HG03469 (cell line): Measurements from ENCODE around the gene ZDHHC14.
"Not testable (repeated sequence)": the region's sequence is repeated elsewhere in the genome, so short reads cannot be mapped to it uniquely, and the experiment has no call there.

Experiments used
- ATAC-seq: cut with Tn5 transposase; IDR thresholded peaks from one replicate; pipeline ENCODE4 v1.9.1; 2021; ENCODE audit warnings: mild to moderate bottlenecking, moderate library complexity, moderate number of reproducible peaks; ENCODE audit not compliant: unreplicated experiment

ZDHHC14 gene

DNA sequence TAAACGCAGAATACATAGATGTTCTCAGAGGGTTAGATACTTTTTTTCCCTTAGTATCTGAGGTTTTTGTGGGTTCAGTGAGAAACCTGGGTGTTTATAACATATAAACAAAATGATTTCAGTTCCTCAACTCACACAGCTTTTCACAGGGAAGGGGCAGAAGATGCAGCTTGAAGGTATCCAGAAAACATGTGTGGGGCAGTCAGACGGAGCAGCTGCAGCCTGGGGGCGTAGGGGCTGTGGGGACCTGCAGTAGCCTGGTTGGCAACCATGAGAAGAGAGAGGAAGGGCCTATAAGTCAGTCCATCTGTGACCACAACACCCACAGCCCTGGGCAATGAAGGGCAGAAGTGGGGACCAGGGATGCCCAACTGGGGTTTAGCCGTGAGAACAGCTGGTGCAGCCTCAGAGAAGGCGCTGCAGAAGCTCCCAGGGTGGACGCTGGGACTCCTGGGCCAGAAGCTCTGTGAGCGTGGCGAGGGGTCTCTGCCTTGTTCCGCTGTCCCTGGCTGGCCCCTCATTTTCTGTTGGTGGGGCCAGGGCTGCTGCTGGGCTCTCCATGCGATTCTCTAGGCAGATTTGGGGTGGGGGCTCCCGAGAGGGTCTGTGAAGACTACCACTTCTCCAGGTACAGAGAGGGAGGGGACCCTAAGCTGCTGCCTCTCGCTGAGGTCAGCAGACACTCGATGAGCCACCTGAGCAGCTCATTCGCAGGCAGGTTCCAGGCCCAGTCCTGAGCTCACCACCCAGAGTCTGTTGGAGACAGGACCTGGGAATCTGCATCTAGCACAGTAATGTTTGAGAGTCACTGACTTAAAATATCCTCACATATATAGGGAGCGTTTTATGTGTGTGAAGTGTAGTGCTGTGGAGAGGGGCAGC is 181.2 kb downstream of the ZDHHC14 start:
- ATAC-seq, result peak; percentile 25

- no peak for ATAC-seq
These were observed 182.0 kb downstream of the ZDHHC14 start for GRCh38 chr6:157562997-157563396.

DNA sequence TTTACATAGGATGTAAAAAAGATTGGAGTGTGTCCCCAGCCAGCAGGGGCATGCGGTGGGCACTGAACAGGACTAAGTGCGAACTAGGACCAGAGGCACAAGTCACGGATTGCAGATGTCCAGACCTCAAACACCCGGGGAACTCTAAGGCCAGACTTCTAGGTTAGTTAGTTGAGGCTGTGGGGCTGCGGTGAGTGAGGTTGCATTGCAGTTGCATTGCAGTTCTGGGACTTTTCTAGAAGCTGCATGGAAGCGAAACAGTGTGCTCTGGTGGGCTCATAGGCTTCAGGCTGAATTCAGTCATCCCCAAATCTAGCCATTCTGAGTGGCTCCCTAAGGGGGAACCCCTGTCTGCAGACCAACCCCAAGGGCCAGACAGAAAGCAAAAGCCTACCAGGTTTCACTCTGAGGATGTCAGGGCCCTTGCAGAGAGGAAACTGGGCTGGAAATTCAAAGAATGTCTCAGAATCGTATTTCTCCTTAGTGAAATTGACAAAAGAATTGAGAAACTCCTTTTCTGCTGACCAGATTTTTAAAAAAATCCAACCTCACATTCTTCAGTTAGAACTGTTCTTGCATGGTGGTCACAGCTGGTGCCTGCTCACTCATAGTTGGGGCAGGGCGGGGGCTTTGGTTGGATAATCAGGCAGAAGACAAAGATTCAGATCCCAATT is 182.8 kb downstream of the ZDHHC14 start:
- ATAC-seq, result peak; percentile 46

DNA sequence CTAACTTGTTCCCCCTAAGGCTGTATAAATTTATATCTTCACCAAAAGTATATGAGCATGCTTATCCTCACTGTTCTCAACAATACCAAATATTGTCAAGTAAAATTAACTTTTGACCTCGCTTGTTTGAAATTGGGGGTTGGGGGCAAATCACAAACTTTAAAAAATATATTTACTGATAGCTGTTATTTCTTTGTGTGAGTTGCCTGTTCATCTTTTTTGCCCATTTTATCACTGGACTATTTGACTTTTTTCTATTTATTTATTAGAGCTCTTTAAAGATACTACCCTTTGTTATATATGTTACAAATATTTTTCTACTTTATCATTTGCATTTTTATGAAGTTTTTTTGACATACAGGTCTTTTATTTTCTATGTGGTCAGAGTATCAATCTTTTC is 187.7 kb downstream of the ZDHHC14 start:
- no peak for ATAC-seq

- ATAC-seq, result no peak
These were observed 188.6 kb downstream of the ZDHHC14 start for GRCh38 chr6:157569543-157569942.

DNA sequence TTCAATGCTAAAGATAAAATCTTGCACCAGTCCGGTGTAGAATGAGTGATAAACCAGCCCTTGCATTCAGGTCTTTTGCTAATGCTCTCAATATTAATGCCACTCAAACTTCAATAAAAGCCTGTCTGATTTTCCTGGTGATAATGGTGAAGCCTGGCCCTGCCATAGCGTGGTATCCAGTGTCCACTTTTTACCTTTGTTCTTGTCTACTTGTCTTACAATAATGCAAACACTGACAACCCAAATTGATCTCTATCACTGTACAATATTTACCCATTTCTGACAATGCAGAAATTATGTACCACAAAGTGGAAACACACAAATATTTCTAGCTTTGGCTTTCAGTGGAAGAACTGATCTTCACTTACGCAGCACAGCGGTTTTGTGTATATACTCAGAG is 189.1 kb downstream of the ZDHHC14 start:
- no peak for ATAC-seq

DNA sequence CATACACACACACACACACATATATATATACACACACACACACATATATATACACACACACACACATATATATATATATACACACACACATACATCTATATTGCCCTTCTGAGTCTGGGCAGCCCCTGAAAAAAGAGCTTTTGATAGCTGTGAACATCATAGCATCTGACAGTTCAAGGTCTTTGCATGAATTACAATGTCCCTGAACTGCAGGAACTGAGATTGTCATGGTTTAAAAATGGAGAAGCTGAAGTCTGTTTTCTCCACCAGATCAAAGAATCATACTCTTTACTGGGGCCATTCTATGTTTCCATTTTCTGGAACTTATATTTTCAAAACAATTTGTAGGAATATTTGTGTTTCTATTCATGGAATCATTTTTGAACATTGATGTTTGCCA is 189.8 kb downstream of the ZDHHC14 start:
- no peak for ATAC-seq

- no peak for ATAC-seq
These were observed 190.3 kb downstream of the ZDHHC14 start for GRCh38 chr6:157571269-157571668.

DNA sequence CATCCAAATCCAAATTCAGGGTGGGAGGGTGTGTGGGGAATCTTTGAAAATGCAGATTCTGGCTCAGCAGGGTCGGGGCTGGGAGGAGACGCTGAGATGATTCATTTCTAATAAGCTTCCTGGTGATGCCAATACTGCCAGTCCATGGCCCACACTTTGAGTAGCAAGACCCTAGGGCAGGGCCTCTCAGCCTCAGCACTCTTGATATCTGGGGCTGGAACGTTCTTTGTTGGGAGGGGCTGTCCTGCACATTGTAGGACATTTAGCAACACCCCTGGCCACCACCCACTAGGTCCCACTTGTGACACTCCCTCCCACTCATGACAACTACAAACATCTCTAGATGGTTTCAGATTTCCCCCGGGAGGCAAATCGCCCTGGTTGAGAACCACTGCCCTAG is 191.0 kb downstream of the ZDHHC14 start:
- no peak for ATAC-seq

DNA sequence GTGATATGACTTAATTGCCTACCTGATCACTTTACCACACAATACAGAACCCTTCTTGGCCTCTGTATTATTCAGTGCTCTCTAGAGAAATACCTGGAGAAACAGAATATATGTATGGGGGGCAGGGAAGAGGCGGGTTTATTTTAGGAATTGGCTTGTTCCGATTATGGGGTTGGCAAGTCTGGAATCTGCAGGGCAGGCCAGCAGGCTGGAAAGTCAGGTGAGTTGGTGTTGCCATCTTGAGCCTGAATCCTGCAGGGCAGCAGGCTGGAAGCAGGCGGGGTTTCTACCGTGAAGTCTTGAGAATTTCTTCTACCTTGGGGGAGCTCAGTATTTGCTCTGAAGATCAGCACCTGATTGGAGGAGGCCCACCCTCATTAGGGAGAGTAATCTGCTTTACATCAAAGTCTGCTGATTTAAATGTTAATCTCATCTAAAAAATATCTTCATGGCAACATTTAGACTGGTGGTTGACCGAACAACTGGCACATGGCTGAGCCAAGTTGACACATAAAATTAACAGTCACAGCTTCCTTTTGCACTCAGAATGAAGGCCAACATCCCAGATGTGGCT is 193.9 kb downstream of the ZDHHC14 start:
- no peak for ATAC-seq

- ATAC-seq, result no peak
These were observed 194.6 kb downstream of the ZDHHC14 start for GRCh38 chr6:157575436-157576145.

- ATAC-seq, result not testable (repeated sequence)
These were observed 196.0 kb downstream of the ZDHHC14 start for GRCh38 chr6:157576991-157577390.

DNA sequence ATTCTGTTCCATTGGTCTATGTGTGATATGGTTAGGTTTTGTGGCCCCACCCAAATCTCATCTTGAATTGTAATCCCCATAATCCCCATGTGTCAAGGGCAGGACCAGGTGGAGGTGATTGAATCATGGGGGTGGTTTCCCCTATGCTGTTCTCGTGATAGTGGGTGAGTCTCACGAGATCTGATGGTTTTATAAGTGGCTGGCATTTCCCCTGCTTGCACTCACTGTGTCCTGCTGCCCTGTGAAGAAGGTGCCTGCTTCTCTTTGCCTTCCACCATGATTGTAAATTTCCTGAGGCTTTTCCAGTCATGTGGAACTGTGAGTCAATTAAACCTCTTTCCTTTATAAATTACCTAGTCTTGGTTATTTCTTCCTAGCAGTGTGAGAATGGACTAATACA is 197.5 kb downstream of the ZDHHC14 start:
- ATAC-seq, result not testable (repeated sequence)

DNA sequence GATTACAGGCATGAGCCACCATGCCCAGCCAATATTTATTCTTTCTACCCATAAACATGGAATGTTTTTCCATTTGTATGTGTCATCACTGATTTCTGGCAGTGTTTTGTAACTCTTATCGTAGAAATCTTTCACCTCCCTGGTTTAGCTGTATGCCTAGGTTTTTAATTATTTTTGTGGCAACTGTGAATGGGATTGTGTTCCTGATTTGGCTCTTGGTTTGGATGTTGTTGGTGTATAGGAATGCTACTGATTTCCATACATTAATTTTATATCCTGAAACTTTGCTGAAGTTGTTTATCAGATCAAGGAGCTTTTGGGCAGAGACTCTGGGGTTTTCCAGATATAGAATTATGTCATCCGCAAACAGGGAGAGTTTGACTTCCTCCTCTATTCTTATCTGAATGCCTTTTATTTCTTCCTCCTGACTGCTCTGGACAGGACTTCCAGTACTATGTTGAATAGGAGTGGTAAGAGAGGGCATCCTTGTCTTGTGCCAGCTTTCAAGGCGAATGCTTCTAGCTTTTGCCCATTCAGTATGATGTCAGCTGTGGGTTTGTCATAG is 198.6 kb downstream of the ZDHHC14 start:
- no peak for ATAC-seq

- no peak for ATAC-seq
These were observed 203.0 kb downstream of the ZDHHC14 start for GRCh38 chr6:157584036-157584435.

DNA sequence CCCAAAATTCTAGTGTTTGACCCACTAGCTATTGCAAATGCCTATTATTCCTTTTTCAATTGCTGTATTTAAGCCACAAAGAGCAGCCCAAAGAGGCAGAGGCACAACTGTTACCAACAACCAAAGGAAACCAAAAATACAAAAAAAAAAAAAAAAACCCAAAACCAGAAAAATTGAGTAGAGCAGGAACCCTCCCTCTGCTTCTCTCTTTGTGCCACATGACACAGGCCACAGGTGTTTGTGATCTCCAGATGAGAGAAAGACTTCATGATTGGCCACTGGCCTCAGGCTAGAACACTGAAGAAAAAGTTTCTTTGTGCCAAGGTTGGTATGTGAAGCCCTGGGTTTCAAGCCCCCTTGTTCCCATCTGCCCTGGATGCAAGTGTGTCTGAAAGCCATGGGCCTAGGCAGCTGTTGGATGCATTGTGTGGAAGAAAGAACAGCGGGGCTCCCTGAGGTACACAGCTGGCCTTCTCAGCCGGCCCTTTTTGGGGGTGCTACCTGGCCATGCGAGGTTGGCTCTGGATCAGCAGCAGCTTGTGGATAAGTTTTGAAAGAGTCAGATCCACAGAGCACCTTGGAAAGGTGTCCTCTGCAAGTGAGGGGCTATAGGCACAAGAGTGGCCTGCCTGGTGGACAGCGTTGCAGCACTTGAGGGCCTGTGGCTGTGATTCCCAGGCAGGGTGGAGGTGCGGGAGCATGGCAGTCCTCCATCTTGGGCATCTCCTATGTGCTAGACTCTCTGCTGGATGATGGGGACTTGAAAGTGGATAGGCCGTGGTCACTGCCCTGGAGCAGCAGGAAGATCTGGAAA is 204.5 kb downstream of the ZDHHC14 start:
- ATAC-seq, result no peak

DNA sequence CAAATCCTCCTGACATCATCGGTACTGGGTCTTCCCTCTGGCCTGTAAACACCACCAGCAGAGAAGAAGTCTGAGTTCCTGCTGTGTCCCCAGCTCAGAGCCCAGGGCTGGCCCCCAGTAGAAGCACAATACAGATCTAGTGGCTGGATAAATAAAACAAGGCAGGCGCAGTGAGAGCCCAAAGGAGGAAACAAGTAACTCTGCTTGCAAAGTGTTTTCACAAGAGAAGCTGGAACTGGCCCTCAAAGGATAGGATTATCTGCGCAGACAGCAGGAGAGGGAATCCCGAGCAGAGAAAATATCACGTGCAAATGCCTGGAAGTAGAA is 205.1 kb downstream of the ZDHHC14 start:
- no peak for ATAC-seq

GRCh38 chr6:157586476-157587126 is 205.6 kb downstream of the ZDHHC14 start:
- no peak for ATAC-seq

DNA sequence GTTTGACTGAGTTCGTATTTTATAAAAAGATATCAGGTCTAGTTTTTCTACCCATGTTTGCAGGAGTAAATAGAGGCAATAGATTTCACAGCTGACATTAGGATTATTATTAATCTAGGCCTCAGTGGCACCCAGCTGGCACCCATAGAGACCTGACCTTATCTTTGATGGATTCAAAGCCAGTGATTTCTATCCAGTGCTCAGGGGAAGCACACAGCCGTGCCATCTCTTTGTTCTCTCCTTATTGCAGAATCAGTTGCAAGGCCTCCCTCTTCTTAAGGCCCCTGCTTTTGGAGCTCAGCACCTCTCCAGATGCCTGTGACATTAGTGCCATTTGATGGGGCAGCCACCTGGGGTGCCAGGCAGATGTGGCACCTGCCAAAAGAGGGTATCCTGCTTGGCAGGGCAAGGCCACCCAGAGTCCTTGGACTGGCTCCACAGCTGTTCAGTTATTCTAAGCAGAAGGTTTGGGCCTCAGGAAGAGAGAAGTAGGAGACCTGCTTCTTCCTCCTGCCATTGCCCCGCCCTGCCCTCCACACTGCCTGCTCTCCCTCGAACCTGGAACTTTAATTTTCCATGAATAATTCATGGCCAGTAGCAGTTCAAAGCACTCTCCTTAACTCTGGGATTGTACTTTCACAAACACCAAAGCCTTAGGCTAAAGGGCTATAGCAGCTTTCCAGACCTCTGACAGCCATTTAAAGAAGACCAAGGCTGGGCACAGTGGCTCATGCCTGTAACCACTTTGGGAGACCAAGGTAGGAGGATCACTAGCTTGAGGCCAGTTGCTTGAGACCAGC is 206.3 kb downstream of the ZDHHC14 start:
- ATAC-seq, result no peak
